Stimulated activated CD4-positive, alpha-beta T cell treated with anti-CD3 and anti-CD28 coated beads, Interleukin-1b, Interleukin-23, amount 100 ng/mL, for 4 hours (primary cell): Measurements from ENCODE around the gene YES1.
"Not testable (repeated sequence)": the region's sequence is repeated elsewhere in the genome, so short reads cannot be mapped to it uniquely, and the experiment has no call there.

Experiments
- DNase-seq, 2 donors: peaks; one replicate each; pipeline ENCODE4 v3.0.0-alpha.2; 2020; ENCODE audit warnings: low read depth in 2 of 2

The YES1 gene

GRCh38 chr18:784470-785172 lies 27.4 kb downstream of the YES1 start:
- DNase-seq = no peak

GRCh38 chr18:778194-778927 lies 33.7 kb downstream of the YES1 start:
- DNase-seq = no peak

- no peak for DNase-seq
These were observed 35.0 kb downstream of the YES1 start for GRCh38 chr18:777021-777420.

- DNase-seq = not testable (repeated sequence)
These were observed 36.0 kb downstream of the YES1 start for GRCh38 chr18:776044-776443.

GRCh38 chr18:774811-775210 lies 37.2 kb downstream of the YES1 start:
- no peak for DNase-seq

GRCh38 chr18:773980-774624 lies 37.9 kb downstream of the YES1 start:
- DNase-seq = no peak

GRCh38 chr18:770583-770961 lies 41.5 kb downstream of the YES1 start:
- no peak for DNase-seq

GRCh38 chr18:767961-768360 lies 44.1 kb downstream of the YES1 start:
- no peak for DNase-seq

GRCh38 chr18:767084-767882 lies 44.8 kb downstream of the YES1 start:
- DNase-seq = no peak

- DNase-seq = no peak
These were observed 45.5 kb downstream of the YES1 start for GRCh38 chr18:766550-766860.

- DNase-seq = no peak
These were observed 46.1 kb downstream of the YES1 start for GRCh38 chr18:765764-766549.

GRCh38 chr18:759864-760263 lies 52.2 kb downstream of the YES1 start:
- DNase-seq = not testable (repeated sequence)

- DNase-seq = no peak
These were observed 56.5 kb downstream of the YES1 start for GRCh38 chr18:755506-755905.

GRCh38 chr18:754656-755055 lies 57.4 kb downstream of the YES1 start:
- no peak for DNase-seq

- no peak for DNase-seq
These were observed 61.6 kb downstream of the YES1 start for GRCh38 chr18:750456-750855.

- DNase-seq = no peak
These were observed 67.0 kb downstream of the YES1 start for GRCh38 chr18:744832-745597.

- no peak for DNase-seq
These were observed 70.0 kb downstream of the YES1 start for GRCh38 chr18:741931-742512.

GRCh38 chr18:732371-732770 lies 79.7 kb downstream of the YES1 start:
- no peak for DNase-seq

- DNase-seq = no peak
These were observed 80.9 kb downstream of the YES1 start for GRCh38 chr18:731185-731584.

- no peak for DNase-seq
These were observed 81.3 kb downstream of the YES1 start for GRCh38 chr18:730692-731091.
